GM21529 (cell line): ENCODE results near the gene PFN2.

Experiments used
- ATAC-seq: cut with Tn5 transposase; IDR thresholded peaks from one replicate; pipeline ENCODE4 v1.9.1; 2021; ENCODE audit not compliant: unreplicated experiment

The PFN2 gene

DNA sequence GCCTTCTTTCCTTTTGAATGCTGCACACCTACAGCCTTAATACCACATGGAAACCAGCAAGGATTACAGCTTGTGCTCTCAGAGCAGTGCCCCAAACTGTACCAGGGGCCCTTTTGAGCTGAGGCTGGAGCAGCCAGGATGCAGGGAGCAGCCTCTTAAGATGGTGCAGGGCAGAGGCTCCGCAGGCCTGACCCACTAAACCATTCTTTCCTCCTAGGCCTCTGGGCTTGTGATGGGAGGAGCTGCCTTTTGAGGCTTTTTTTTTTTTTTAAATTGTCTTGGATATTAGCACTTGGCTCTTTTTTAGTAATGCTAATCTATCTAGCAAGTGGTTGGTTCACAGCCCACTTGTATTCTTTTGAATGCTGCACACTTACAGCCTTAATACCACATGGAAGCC lies 37.7 kb downstream of the PFN2 start:
- no peak for ATAC-seq

DNA sequence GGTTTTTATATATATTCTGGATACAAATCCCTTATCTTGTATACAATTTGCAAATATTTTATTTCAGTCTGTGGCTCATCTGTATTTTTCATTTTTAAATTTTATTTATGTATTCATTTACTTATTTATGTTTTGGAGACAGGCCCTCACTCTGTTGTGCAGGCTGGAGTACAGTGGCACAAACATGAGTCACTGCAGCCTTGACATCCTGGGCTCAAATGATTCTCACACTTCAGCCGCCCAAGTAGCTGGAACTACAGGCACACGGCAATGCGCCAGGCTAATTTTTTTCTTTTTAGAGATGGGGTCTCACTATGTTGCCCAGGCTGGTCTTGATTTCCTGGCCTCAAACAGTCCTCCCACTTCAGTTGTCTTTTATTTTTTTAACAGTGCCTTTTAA lies 50.6 kb downstream of the PFN2 start:
- ATAC-seq, result no peak

DNA sequence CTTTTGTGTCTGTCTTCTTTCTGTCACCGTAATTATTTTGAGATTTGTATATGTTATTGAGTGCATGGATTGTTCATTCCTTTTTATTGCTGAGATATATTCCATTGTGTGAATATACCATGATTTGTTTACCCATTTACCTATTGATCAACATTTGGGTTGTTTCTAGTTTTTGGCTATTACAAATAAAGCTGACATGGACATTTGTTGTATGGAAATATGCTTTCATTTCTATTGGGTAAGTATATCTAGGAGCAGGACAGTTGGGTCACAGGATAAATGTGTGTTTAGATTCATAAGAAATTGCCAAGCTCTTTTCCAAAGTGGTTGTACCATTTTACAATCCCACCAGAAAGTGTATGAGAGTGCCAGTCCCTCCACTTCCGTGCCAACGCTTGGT lies 51.2 kb downstream of the PFN2 start:
- ATAC-seq, result no peak

DNA sequence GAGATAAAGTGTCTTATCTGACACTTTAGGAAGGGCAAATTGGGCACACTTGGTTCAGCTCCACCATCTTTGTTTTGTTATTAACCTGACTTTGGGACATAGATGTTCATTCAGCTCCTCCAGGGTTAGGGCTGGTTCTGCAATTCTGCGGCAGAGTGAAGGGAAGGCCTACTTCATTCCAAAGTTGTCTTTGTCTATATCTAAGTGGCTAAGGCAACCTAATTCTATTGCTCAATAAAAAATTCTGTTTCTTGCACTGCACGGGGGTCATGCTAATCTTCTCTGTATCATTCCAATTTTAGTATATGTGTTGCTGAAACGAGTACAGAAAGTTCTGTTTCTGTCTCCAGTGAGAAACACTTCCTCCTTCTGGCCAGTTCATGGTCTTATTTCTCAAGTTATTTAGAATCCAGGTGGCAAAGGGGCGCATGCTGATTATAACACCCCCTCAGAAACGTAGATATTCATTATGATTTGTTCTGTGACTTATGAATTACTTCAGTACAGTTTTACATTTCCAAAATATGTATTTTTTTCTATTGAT lies 53.5 kb downstream of the PFN2 start:
- ATAC-seq, result no peak
